HG03135 (cell line): ENCODE results near the gene CLASP1.
"Not testable (repeated sequence)": the region's sequence is repeated elsewhere in the genome, so short reads cannot be mapped to it uniquely, and the experiment has no call there.

Experiments used
- ATAC-seq: cut with Tn5 transposase; IDR thresholded peaks from one replicate; pipeline ENCODE4 v1.9.1; 2021; ENCODE audit warnings: mild to moderate bottlenecking, moderate library complexity; ENCODE audit not compliant: unreplicated experiment

The CLASP1 gene

GRCh38 chr2:121336528-121337294, 312.6 kb downstream of the CLASP1 start:
- no peak for ATAC-seq

- ATAC-seq = no peak
These were observed 313.7 kb downstream of the CLASP1 start for GRCh38 chr2:121335294-121336290.

- ATAC-seq = no peak
These were observed 314.5 kb downstream of the CLASP1 start for GRCh38 chr2:121334581-121335293.

- ATAC-seq = peak; percentile 88
These were observed 315.3 kb downstream of the CLASP1 start for GRCh38 chr2:121333834-121334558.

DNA sequence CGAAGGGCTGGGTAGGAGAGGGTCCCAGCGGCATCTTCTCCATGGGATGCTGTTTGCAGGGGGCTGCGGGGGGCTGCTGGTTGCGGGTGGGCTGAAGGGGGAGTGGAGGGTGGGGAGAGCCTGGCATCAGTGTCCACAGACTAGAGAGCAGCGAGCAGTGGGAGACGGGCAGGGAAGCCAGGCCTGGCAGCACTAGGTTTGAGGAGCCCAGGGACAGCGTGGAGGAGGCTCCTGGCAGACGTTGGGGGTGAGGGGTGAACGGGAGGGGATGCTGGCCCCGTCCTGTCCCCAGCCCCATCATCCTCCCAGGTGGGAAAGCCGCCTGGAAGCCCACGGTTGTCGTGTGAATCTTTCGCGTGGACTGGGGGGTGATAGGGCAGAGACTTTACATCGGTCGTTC, 316.0 kb downstream of the CLASP1 start:
- ATAC-seq = no peak

- ATAC-seq = not testable (repeated sequence)
These were observed 317.9 kb downstream of the CLASP1 start for GRCh38 chr2:121331324-121331723.

- ATAC-seq = no peak
These were observed 318.3 kb downstream of the CLASP1 start for GRCh38 chr2:121330921-121331320.

GRCh38 chr2:121329786-121330185, 319.5 kb downstream of the CLASP1 start:
- no peak for ATAC-seq

DNA sequence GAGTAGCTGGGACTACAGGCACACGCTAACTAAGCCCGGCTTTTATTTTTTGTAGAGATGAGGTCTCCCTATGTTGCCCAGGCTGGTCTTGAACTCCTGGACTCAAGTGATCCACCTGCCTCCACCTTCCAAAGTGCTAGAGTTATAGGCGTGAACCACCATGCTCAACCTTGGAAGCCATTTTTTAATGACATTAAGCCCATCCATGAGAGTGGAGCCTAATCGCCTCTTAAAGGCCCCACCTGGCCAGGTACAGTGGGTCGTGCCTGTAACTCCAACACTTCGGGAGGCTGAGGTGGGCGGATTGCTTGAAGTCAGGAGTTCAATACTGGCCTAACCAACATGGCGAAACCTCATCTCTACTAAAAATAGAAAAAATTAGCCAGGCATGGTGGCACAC, 322.6 kb downstream of the CLASP1 start:
- ATAC-seq = no peak

DNA sequence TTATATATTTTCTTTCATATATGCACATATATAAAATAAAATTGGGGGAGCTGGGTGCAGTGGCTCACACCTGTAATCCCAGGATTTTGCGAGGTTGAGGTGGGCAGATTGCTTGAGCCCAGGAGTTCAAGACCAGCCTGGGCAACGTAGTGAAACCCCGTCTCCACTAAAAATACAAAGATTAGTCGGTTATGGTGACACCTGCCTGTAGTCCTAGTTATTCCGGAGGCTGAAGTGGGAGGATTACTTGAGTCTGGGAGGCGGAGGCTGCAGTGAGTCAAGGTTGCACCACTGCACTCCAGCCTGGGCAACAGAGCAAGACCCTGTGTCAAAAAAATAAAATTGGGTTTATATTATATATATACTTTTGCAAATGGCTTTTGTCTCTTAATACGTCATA, 324.7 kb downstream of the CLASP1 start:
- no peak for ATAC-seq

GRCh38 chr2:121321476-121321875, 327.8 kb downstream of the CLASP1 start:
- ATAC-seq = no peak

- ATAC-seq = no peak
These were observed 329.3 kb downstream of the CLASP1 start for GRCh38 chr2:121319941-121320340.

DNA sequence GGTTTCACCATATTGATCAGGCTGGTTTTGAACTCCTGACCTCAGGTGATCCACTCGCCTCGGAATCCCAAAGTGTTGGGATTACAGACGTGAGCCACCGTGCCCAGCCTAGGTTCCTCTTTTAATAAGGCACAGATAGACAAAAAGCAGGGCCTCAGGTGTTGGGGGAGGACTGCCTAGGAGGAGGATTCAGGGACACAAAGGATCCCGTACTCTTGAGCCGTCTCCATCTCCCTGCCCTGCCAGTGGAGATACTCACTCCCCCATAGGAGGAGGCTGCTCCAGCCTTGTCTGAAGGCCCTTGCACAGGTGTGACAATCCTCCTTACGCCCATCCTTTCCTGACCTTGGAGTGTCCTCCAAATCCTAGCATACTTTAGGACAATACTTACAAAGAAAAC, 332.3 kb downstream of the CLASP1 start:
- ATAC-seq = no peak

- ATAC-seq = not testable (repeated sequence)
These were observed 335.6 kb downstream of the CLASP1 start for GRCh38 chr2:121313701-121314100.

DNA sequence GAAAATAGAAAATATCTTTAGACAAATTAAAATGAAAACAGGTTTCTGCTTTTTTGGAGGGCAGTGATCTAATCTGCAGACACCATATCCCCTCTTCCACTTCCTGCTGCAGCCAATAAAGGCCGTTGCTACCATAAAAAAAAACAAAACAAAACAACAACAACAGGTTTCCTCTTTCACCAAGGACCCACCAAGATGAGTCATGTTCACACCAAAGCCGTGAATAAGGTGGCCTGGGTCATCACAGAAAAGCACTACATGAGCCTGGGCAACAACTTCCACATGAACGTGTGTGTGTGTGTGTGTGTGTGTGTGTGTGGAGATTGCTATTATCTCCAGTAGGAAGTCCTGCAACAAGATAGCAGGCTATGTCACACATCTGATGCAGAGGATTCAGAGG, 339.5 kb downstream of the CLASP1 start:
- peak; percentile 88 for ATAC-seq

DNA sequence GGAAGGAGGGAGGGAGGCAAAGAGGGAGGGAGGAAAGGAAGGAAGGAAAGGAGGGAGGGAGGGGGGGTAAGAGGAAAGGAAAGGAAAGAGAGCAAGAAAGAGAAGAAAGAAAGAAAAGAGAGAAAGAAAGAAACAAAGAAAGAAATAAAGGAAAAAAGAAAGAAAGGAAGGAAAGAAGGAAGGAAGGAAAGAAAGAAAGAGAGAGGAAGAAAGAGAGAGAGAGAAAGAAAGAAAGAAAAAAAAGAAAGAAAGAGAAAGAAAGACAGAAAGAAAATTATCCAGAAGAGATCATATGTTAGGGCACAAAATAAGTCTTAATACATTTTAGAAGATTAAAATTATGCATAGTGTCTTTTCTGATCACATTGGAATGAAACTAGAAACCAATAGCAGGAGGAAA, 339.9 kb downstream of the CLASP1 start:
- ATAC-seq = no peak

DNA sequence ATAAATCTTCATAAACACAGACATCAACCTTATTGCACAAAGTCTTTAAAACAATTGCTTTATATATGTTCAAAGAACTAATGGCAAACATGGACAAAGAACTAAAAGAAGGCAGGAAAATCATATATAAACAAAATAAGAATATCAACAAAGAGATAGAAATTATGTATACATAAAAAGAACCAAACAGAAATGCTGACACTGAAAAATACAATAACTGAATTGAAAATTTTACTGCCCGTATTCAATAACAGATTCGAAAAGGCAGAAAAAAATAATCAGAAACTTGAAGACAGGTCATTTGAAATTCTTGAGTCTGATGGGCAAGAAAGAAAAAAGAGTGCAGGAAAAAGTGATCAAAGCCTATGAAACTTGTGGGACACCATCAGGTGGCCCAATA, 342.2 kb downstream of the CLASP1 start:
- ATAC-seq = no peak

GRCh38 chr2:121304941-121305340, 344.3 kb downstream of the CLASP1 start:
- ATAC-seq = no peak

GRCh38 chr2:121303531-121304263, 345.6 kb downstream of the CLASP1 start:
- ATAC-seq = no peak

DNA sequence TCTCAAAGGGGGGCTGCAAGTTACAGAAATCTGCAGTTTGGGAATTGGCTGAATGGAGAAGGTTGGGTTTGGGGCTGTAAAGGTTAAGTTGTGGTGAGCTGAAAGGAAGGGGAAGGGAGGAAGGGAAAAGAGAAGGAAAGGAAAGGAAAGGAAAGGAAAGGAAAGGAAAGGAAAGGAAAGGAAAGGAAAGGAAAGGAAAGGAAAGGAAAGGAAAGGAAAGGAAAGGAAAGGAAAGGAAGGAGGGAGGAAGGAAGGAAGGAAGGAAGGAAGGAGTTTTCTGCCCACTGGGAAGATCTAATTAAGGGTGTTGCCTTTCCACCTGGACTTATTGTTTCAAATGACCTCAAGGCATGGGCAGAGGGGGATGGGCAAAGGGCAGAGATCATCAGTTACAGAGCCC, 348.1 kb downstream of the CLASP1 start:
- not testable (repeated sequence) for ATAC-seq
